Ishikawa (cell line): Measurements from ENCODE around the gene CAMK1.

ENCODE experiments used
- CEBPB ChIP-seq: IDR thresholded peaks from 2 replicates; pipeline ENCODE4 v1.6.1; 2012
- CREB1 ChIP-seq: IDR thresholded peaks from 2 replicates; pipeline ENCODE4 v1.6.1; 2012; ENCODE audit warnings: low read depth
- EGR1 ChIP-seq: IDR thresholded peaks from 2 replicates; pipeline ENCODE4 v1.6.1; 2012
- EP300 ChIP-seq: IDR thresholded peaks from 2 replicates; pipeline ENCODE4 v1.6.1; 2012; ENCODE audit warnings: borderline replicate concordance
- FOXM1 ChIP-seq: IDR thresholded peaks from 2 replicates; pipeline ENCODE4 v1.6.1; 2012; ENCODE audit warnings: low read depth, borderline replicate concordance
- NFIC ChIP-seq: IDR thresholded peaks from 2 replicates; pipeline ENCODE4 v1.6.1; 2012
- RAD21 ChIP-seq: IDR thresholded peaks from 2 replicates; pipeline ENCODE4 v1.6.1; 2012; ENCODE audit warnings: low read depth
- TAF1 ChIP-seq: IDR thresholded peaks from 2 replicates; pipeline ENCODE4 v1.6.1; 2012; ENCODE audit warnings: low read depth, mild to moderate bottlenecking
- TCF12 ChIP-seq: IDR thresholded peaks from 2 replicates; pipeline ENCODE4 v1.6.1; 2012; ENCODE audit warnings: low read depth
- TEAD4 ChIP-seq: IDR thresholded peaks from 2 replicates; pipeline ENCODE4 v1.6.1; 2012
- YY1 ChIP-seq: IDR thresholded peaks from 2 replicates; pipeline ENCODE4 v1.6.1; 2012; ENCODE audit warnings: low read depth
- ZBTB7A ChIP-seq: IDR thresholded peaks from 2 replicates; pipeline ENCODE4 v1.6.1; 2012; ENCODE audit warnings: low read depth
- TF ChIP-seq, protein P1 (sequence below): IDR thresholded peaks from 2 replicates; pipeline ENCODE4 v1.6.1; 2012
- TF ChIP-seq, protein P2 (sequence below): IDR thresholded peaks from 2 replicates; pipeline ENCODE4 v1.6.1; 2012; ENCODE audit warnings: low read depth, mild to moderate bottlenecking
- TF ChIP-seq, protein P3 (sequence below): IDR thresholded peaks from 2 replicates; pipeline ENCODE4 v1.6.1; 2012

Gene CAMK1

DNA sequence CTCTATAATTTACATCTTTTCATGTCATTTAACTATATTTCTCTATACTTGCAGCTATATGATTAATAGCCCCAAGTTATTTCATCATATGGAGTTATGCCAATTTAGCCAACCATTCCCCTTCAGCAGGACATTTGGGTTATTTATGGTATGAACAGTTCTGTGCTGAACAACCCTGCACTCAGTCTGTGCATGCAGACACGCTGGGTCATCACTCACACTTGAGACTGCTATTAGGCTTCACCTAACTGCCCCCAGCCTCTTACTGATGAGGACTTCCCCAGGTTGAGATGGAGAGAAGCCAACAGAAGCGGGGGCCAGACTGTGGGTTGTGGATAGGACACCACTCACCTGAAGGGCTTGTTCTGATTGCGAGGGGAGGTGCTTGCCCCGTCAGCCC is 15.2 kb upstream of the CAMK1 start:
- no peak for TF ChIP-seq YY1
- TF ChIP-seq, protein P1, sequence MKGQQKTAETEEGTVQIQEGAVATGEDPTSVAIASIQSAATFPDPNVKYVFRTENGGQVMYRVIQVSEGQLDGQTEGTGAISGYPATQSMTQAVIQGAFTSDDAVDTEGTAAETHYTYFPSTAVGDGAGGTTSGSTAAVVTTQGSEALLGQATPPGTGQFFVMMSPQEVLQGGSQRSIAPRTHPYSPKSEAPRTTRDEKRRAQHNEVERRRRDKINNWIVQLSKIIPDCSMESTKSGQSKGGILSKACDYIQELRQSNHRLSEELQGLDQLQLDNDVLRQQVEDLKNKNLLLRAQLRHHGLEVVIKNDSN: no peak
- TF ChIP-seq, protein P2, sequence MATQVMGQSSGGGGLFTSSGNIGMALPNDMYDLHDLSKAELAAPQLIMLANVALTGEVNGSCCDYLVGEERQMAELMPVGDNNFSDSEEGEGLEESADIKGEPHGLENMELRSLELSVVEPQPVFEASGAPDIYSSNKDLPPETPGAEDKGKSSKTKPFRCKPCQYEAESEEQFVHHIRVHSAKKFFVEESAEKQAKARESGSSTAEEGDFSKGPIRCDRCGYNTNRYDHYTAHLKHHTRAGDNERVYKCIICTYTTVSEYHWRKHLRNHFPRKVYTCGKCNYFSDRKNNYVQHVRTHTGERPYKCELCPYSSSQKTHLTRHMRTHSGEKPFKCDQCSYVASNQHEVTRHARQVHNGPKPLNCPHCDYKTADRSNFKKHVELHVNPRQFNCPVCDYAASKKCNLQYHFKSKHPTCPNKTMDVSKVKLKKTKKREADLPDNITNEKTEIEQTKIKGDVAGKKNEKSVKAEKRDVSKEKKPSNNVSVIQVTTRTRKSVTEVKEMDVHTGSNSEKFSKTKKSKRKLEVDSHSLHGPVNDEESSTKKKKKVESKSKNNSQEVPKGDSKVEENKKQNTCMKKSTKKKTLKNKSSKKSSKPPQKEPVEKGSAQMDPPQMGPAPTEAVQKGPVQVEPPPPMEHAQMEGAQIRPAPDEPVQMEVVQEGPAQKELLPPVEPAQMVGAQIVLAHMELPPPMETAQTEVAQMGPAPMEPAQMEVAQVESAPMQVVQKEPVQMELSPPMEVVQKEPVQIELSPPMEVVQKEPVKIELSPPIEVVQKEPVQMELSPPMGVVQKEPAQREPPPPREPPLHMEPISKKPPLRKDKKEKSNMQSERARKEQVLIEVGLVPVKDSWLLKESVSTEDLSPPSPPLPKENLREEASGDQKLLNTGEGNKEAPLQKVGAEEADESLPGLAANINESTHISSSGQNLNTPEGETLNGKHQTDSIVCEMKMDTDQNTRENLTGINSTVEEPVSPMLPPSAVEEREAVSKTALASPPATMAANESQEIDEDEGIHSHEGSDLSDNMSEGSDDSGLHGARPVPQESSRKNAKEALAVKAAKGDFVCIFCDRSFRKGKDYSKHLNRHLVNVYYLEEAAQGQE: no peak
- no peak for TF ChIP-seq FOXM1
- TF ChIP-seq TAF1: no peak
- no peak for TF ChIP-seq ZBTB7A
- TF ChIP-seq NFIC: no peak
- no peak for TF ChIP-seq TEAD4
- TF ChIP-seq TCF12: no peak
- TF ChIP-seq CREB1: no peak
- TF ChIP-seq, protein P3, sequence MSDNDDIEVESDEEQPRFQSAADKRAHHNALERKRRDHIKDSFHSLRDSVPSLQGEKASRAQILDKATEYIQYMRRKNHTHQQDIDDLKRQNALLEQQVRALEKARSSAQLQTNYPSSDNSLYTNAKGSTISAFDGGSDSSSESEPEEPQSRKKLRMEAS: no peak
- no peak for TF ChIP-seq EGR1

DNA sequence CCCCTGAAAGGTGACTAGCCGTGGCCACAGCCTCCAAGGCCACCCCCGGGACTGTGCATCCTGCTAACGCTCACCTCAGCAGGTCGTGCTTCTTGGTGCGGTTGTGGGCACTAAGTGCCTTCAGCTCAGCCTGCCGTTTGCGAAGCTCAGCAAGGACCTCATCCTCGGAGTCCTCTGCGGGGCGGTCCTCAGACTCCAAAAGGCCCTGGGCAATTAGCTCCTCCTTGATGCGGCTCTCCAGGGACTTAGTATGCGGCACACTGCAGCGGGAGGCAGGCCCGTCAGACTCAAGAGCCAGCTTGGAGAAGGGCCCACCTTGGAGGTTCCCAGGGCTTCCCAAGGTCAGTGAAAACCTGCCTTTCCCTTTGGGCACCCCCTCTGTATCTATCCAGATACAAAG is 14.2 kb upstream of the CAMK1 start:
- TF ChIP-seq TEAD4 (no peak), TCF12 (no peak), TAF1 (no peak)

DNA sequence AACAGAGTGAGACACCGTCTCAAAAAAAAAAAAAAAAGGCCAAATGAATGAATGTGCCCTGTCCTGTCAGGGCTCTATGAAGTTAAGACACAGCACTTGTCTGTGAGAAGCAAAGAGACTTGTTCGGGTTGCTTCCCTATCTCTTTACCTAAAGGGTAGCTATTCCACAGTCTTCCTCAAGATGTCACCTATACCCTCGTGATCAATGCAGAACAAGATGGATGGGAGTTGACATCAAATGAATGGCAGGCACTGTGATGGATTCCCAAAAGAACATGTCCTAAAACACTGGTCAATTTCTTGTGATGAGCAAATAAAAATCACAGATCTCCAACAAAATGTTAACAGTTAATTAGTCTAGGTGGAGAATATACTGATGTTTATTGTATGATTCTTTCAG is 13.0 kb upstream of the CAMK1 start:
- TF ChIP-seq NFIC (no peak), YY1 (no peak), ZBTB7A (no peak), FOXM1 (no peak), CREB1 (no peak), RAD21 (no peak), EP300 (no peak), TAF1 (no peak), EGR1 (no peak), CEBPB (no peak), TCF12 (no peak), TEAD4 (no peak)
- TF ChIP-seq, protein P3: no peak
- TF ChIP-seq, protein P2: no peak
- TF ChIP-seq, protein P1: no peak

DNA sequence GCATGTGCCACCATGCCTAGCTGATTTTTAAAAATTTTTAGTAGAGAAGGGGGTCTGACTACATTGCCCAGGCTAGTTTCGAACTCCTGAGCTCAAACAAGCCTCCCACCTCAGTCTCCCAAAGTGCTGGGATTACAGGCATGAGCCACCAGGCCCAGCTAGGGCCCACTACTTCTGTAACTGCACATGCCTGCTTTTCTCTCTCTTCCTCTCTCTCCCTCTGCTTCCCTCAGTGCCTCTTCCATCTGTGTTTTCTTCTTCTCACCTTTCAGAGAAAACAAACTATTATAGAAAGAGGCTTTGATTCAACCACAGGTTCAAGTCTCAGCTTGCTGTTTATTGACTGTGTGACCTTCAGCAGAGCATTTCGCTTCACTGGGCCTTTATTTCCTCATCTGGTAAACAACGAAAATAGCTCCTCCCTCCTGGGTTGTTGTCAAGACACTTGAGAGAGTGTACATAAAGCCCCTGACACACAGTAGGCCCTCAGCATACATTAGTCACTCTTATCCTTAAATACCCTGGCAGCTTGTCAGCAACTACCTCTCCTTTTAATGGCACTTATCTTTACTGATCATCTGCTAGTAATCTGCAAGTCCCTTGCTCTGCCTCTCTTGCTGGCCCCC is 12.3 kb upstream of the CAMK1 start:
- TF ChIP-seq TEAD4 (no peak), RAD21 (no peak)

DNA sequence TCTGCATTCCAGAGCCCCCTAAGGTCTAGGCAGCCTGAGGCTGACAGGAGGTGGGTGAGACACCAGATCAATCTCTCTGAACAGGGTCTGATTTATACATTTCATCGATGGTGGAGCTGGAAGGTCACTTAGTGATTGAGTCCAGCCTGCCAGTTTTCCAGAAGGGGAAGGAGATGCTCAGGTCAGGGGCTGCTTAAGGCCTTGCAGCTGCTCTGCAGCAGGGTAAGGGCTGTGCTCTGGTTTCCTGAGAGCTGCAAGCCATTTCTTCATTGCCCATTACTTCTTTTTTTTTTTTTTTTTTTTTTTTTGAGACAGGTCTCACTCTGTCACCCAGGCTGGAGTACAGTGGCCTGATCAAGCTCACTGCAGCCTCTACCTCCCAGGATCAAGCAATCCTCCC is 11.8 kb upstream of the CAMK1 start:
- no peak for TF ChIP-seq EP300
- TF ChIP-seq CEBPB: no peak
- TF ChIP-seq YY1: no peak
- TF ChIP-seq ZBTB7A: no peak
- TF ChIP-seq RAD21: no peak

DNA sequence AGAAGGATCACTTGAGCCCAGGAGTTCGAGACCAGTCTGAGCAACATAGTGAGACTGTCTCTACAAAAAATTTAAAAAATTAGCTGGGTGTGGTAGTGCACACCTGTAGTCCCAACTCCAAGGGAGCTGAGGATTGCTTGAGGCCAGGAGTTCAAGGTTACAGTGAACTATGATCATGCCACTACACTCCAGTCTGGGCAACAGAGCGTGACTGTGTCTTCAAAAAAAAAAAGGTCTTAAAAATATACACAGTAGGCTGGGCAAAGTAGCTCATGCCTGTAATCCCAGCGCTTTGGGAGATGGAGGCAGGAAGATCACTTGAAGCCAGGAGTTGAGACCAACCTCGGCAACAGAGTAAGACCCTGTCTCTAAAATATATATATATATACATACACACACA is 11.2 kb upstream of the CAMK1 start:
- TF ChIP-seq TAF1 (no peak), CEBPB (no peak), CREB1 (no peak), EP300 (no peak), FOXM1 (no peak), RAD21 (no peak), EGR1 (no peak), NFIC (no peak), TEAD4 (no peak), TCF12 (no peak), ZBTB7A (no peak)
- TF ChIP-seq, protein P2: no peak
- TF ChIP-seq, protein P1: no peak
- TF ChIP-seq, protein P3: no peak
